H1 (cell line): Measurements from ENCODE around the gene CDKN2AIP. TPM values are rescaled to one million over a fixed set of nuclear protein-coding genes. Genes with fewer than 3 reads are reported as not detected.

Source experiments
- CTCF ChIA-PET: fragments of 300-600 bp; sonication (Branson Sonifier 250); formaldehyde crosslinking; loops from one replicate; lab custom pipeline; 2021; ENCODE audit not compliant: partially characterized antibody; lab: Charles Lee
- POLR2A ChIA-PET: fragments of 300-600 bp; sonication (Branson Sonifier 250); formaldehyde crosslinking; loops from one replicate; lab custom pipeline; 2021; ENCODE audit warnings: inconsistent platforms; ENCODE audit not compliant: partially characterized antibody; lab: Charles Lee
- DNase-seq, 2 experiments: peaks; one replicate each; pipeline versions ENCODE4 v3.0.0 to v3.0.0-alpha.2; 2010 to 2022; ENCODE audit warnings: low spot score in 2 of 2, low read depth in 1 of 2, mixed read lengths in 1 of 2
- FAIRE-seq: peaks from 2 replicates; lab custom pipeline; 2011; peaks lifted over from hg19 to GRCh38; lab: Jason Lieb, UNC
- H2AFZ ChIP-seq: 2 replicates; pipeline ENCODE4 v1.8.1; 2012; ENCODE audit warnings: low read length, inconsistent platforms
- H2AK5ac ChIP-seq: 2 replicates; pipeline ENCODE4 v1.6.1; 2013; ENCODE audit warnings: low read depth, low read length
- H2BK120ac ChIP-seq: replicated peaks from 2 replicates; pipeline ENCODE3; 2013; ENCODE audit warnings: low read depth, low read length, inconsistent platforms
- H2BK12ac ChIP-seq: 2 replicates; pipeline ENCODE4 v1.6.1; 2013; ENCODE audit warnings: low read depth, low read length
- H2BK15ac ChIP-seq: 2 replicates; pipeline ENCODE4 v1.6.1; 2013; ENCODE audit warnings: low read length
- H2BK20ac ChIP-seq: 2 replicates; pipeline ENCODE4 v1.6.1; 2013; ENCODE audit warnings: low read length
- H2BK5ac ChIP-seq: 2 replicates; pipeline ENCODE4 v1.6.1; 2013; ENCODE audit warnings: low read depth, low read length
- H3K14ac ChIP-seq: 2 replicates; pipeline ENCODE4 v1.6.1; 2013; ENCODE audit warnings: inconsistent platforms; ENCODE audit not compliant: insufficient read length
- H3K18ac ChIP-seq: 2 replicates; pipeline ENCODE4 v1.6.1; 2013; ENCODE audit warnings: low read length; ENCODE audit errors: extremely low read depth
- H3K23ac ChIP-seq: 2 replicates; pipeline ENCODE4 v1.6.1; 2013; ENCODE audit warnings: inconsistent platforms; ENCODE audit not compliant: insufficient read length
- H3K23me2 ChIP-seq: 2 replicates; pipeline ENCODE4 v1.6.1; 2013; ENCODE audit warnings: low read depth, low read length
- H3K27ac ChIP-seq: 2 replicates; pipeline ENCODE4 v1.6.1; 2011; ENCODE audit warnings: low read depth, low read length, inconsistent platforms
- H3K27me3 ChIP-seq, 4 experiments: replicated peaks in 1 of 4; 1 replicate in 1 of 4; 2 replicates in 3 of 4; pipeline versions ENCODE4 v1.6.1 to v1.8.1; 2011 to 2013; ENCODE audit warnings: low read length in 3 of 4, mild to moderate bottlenecking in 3 of 4, inconsistent platforms in 2 of 4, mixed read lengths in 2 of 4, moderate library complexity in 1 of 4; ENCODE audit not compliant: control insufficient read depth in 3 of 4, insufficient read depth in 3 of 4; ENCODE audit errors: extremely low read depth in 1 of 4
- H3K36me3 ChIP-seq, 4 experiments: 2 replicates each; pipeline versions ENCODE4 v1.6.1 to v1.8.1; 2011 to 2013; ENCODE audit warnings: mild to moderate bottlenecking in 4 of 4, low read length in 3 of 4, moderate library complexity in 2 of 4, control low read depth in 1 of 4, inconsistent platforms in 1 of 4; ENCODE audit not compliant: insufficient read depth in 4 of 4, control insufficient read depth in 2 of 4
- H3K4ac ChIP-seq: replicated peaks from 2 replicates; pipeline ENCODE3; 2013; ENCODE audit warnings: low read length, low read depth, mixed read lengths, inconsistent platforms; ENCODE audit not compliant: insufficient read length
- H3K4me1 ChIP-seq, 4 experiments: replicated peaks in 1 of 4; 1 replicate in 1 of 4; 2 replicates in 3 of 4; pipeline versions ENCODE4 v1.6.1 to v1.8.1; 2011 to 2013; ENCODE audit warnings: low read length in 3 of 4, inconsistent platforms in 2 of 4, mixed read lengths in 1 of 4; ENCODE audit not compliant: insufficient read depth in 4 of 4, control insufficient read depth in 3 of 4
- H3K4me2 ChIP-seq, 2 experiments: 2 replicates each; pipeline versions ENCODE4 v1.6.1 to v1.8.1; 2011 to 2013; ENCODE audit warnings: low read depth in 2 of 2, low read length in 2 of 2, control low read depth in 1 of 2, inconsistent platforms in 1 of 2, mild to moderate bottlenecking in 1 of 2; ENCODE audit not compliant: insufficient read depth in 1 of 2
- H3K4me3 ChIP-seq, 4 experiments: fragments of 200-600, 300-600 bp in 1 of 4; sonication (generic), shearing (Covaris generic), sonication (Bioruptor Twin) in 1 of 4; 2 replicates each; pipeline versions ENCODE4 v1.5.1 to v1.8.1; 2011 to 2016; ENCODE audit warnings: low read length in 4 of 4, low read depth in 3 of 4, control low read depth in 2 of 4, inconsistent platforms in 2 of 4, mild to moderate bottlenecking in 2 of 4, mixed read lengths in 1 of 4, moderate library complexity in 1 of 4; ENCODE audit not compliant: insufficient read depth in 2 of 4; ENCODE audit errors: extremely low read depth in 1 of 4
- H3K56ac ChIP-seq: replicated peaks from 2 replicates; pipeline ENCODE3; 2013; ENCODE audit warnings: low read depth, mild to moderate bottlenecking, mixed read lengths, low read length, inconsistent platforms; ENCODE audit not compliant: insufficient read length
- H3K79me1 ChIP-seq: 2 replicates; pipeline ENCODE4 v1.6.1; 2013; ENCODE audit warnings: low read depth, low read length, control low read depth
- H3K79me2 ChIP-seq, 2 experiments: 2 replicates each; pipeline versions ENCODE4 v1.6.1 to v1.8.1; 2012 to 2013; ENCODE audit warnings: low read length in 2 of 2, mild to moderate bottlenecking in 2 of 2, inconsistent platforms in 1 of 2; ENCODE audit not compliant: insufficient read depth in 2 of 2, control insufficient read depth in 1 of 2
- H3K9ac ChIP-seq, 4 experiments: replicated peaks in 1 of 4; 1 replicate in 1 of 4; 2 replicates in 3 of 4; pipeline versions ENCODE4 v1.6.1 to v1.8.1; 2011 to 2013; ENCODE audit warnings: low read depth in 3 of 4, low read length in 3 of 4, control low read depth in 2 of 4, mild to moderate bottlenecking in 2 of 4, moderate library complexity in 2 of 4, inconsistent platforms in 1 of 4; ENCODE audit errors: extremely low read depth in 1 of 4
- H3K9me3 ChIP-seq, 2 experiments: 2 replicates each; pipeline versions ENCODE4 v1.6.1 to v1.8.1; 2012 to 2013; ENCODE audit warnings: mild to moderate bottlenecking in 2 of 2, moderate library complexity in 2 of 2, control low read depth in 1 of 2, inconsistent platforms in 1 of 2, low read depth in 1 of 2, low read length in 1 of 2, mixed read lengths in 1 of 2; ENCODE audit not compliant: insufficient read depth in 2 of 2
- H4K20me1 ChIP-seq, 2 experiments: replicated peaks in 1 of 2; 2 replicates each; pipeline versions ENCODE3 to v1.8.1; 2011 to 2013; ENCODE audit warnings: inconsistent platforms in 2 of 2, low read length in 2 of 2, mild to moderate bottlenecking in 1 of 2; ENCODE audit not compliant: insufficient read depth in 2 of 2, control insufficient read depth in 1 of 2
- H4K5ac ChIP-seq: 2 replicates; pipeline ENCODE4 v1.6.1; 2013; ENCODE audit warnings: low read length, low read depth, mixed read lengths, inconsistent platforms; ENCODE audit not compliant: insufficient read length
- H4K8ac ChIP-seq: 2 replicates; pipeline ENCODE4 v1.8.0; 2013; ENCODE audit warnings: mild to moderate bottlenecking, moderate library complexity, low read length, inconsistent platforms; ENCODE audit not compliant: insufficient read depth; ENCODE audit errors: extremely low read depth
- H4K91ac ChIP-seq: replicated peaks from 2 replicates; pipeline ENCODE3; 2013; ENCODE audit warnings: low read length, mixed read lengths, inconsistent platforms; ENCODE audit not compliant: insufficient read length
- ATF3 ChIP-seq: IDR thresholded peaks from 2 replicates; pipeline ENCODE4 v1.6.1; 2011; ENCODE audit warnings: low read depth, mild to moderate bottlenecking, low read length; ENCODE audit not compliant: insufficient read depth
- CHD1 ChIP-seq: IDR thresholded peaks from 2 replicates; pipeline ENCODE4 v1.6.1; 2012; ENCODE audit warnings: low read depth, low read length, improper control_type of control experiment
- EZH2 ChIP-seq: fragments of 200-600 bp; sonication (generic); IDR thresholded peaks from 2 replicates; pipeline ENCODE4 v1.7.1; 2012; ENCODE audit warnings: low read depth, mild to moderate bottlenecking, moderate library complexity, low read length, inconsistent platforms; ENCODE audit not compliant: severe bottlenecking
- JUND ChIP-seq: IDR thresholded peaks from 2 replicates; pipeline ENCODE4 v1.6.1; 2011; ENCODE audit warnings: mild to moderate bottlenecking, improper control_type of control experiment, low read length
- KDM1A ChIP-seq: fragments of 200-600, 300-600 bp; sonication (generic); IDR thresholded peaks from 2 replicates; pipeline ENCODE4 v1.7.1; 2016; ENCODE audit warnings: mild to moderate bottlenecking, low read length, borderline replicate concordance
- MAX ChIP-seq: IDR thresholded peaks from 2 replicates; pipeline ENCODE4 v1.6.1; 2012; ENCODE audit warnings: inconsistent platforms
- RBBP5 ChIP-seq: IDR thresholded peaks from 2 replicates; pipeline ENCODE4 v1.7.1; 2012; ENCODE audit warnings: low read depth, mild to moderate bottlenecking, inconsistent platforms, low read length, moderate library complexity, borderline replicate concordance
- RFX5 ChIP-seq: IDR thresholded peaks from 2 replicates; pipeline ENCODE4 v1.6.1; 2011; ENCODE audit warnings: low read depth, low read length, improper control_type of control experiment, borderline replicate concordance
- SP1 ChIP-seq: IDR thresholded peaks from 2 replicates; pipeline ENCODE4 v1.6.1; 2011; ENCODE audit warnings: low read depth, low read length
- SUZ12 ChIP-seq: fragments of 200-600 bp; sonication (generic); IDR thresholded peaks from 2 replicates; pipeline ENCODE4 v1.6.1; 2012; ENCODE audit warnings: mild to moderate bottlenecking, inconsistent platforms, low read length, moderate library complexity, mixed read lengths
- ZNF274 ChIP-seq: IDR thresholded peaks from 2 replicates; pipeline ENCODE4 v1.7.0; 2012; ENCODE audit warnings: low read length, borderline replicate concordance; ENCODE audit errors: extremely low read depth
- WGBS, 2 experiments: shearing (Covaris generic) in 1 of 2; methylation state at CpG; one replicate each; pipeline versions ENCODE4 v1.1.6 to v1.1.7; 2013 to 2015; ENCODE audit warnings: low lambda C conversion rate in 2 of 2, mixed read lengths in 2 of 2, inconsistent platforms in 1 of 2, low coverage in 1 of 2, missing lambda C conversion rate in 1 of 2; ENCODE audit not compliant: insufficient replicate concordance in 2 of 2, insufficient coverage in 1 of 2, insufficient read length in 1 of 2; ENCODE audit errors: extremely low coverage in 1 of 2, missing lambda C conversion rate in 1 of 2; 5-methylcytosine and 5-hydroxymethylcytosine counted together
- polyA plus RNA-seq, 7 experiments: library from polyadenylated mRNA; depleted of rRNA in 3 of 7; stranded (reverse) in 5 of 7; unstranded in 2 of 7; fragments of >200 nt in 5 of 7; fragments of 200-250 nt in 2 of 7; gene quantifications; 1 replicate in 5 of 7; 2 replicates in 1 of 7; 4 replicates in 1 of 7; pipeline versions ENCODE4 v1.2.1 to v1.2.3, GENCODE V29; 2011 to 2013; ENCODE audit warnings: missing spikeins in 2 of 7, mixed read lengths in 2 of 7
- total RNA-seq: library from RNA; stranded (reverse); fragmentation: NEBNext Ultra II Directional; extraction: Animal tissue kit (Norgen Biotek cat#: 25700); gene quantifications from 2 replicates; pipeline ENCODE4 v1.2.1, GENCODE V29; 2021

The CDKN2AIP gene
- total and polyA plus RNA-seq, 2 of the 8 experiments (the other 6 are each of a cell fraction or from before 2014, with no cell fraction given), result 6.0 to 14.0 TPM

GRCh38 chr4:183405303-183405702 is 39.1 kb upstream of the CDKN2AIP start:
- 92% methylated on average over 10 of the region's 11 CpGs; no CpG with 5 or more reads in 1 of the 2 experiments for WGBS, 2 experiments
- CTCF ChIA-PET, result interaction anchor here (1.2 to 2.8 kb wide), 3 partner anchors 10 to 480 kb away, joined by 3 to 10 read pairs (median 6); no protein-coding TSS in a partner anchor

More at GRCh38 chr4:183405303-183405702, 39.1 kb upstream of the CDKN2AIP start:
- no peak for DNase-seq
- H4K8ac ChIP-seq, result no peak overlapping the region
- no peak for TF ChIP-seq SUZ12
- TF ChIP-seq CHD1, result no peak
- no peak for TF ChIP-seq SP1
- no peak for TF ChIP-seq KDM1A
- TF ChIP-seq RBBP5, result no peak
- no peak for TF ChIP-seq EZH2
- TF ChIP-seq ATF3, result no peak
- no peak for TF ChIP-seq ZNF274
- no peak for TF ChIP-seq RFX5
- no peak for TF ChIP-seq MAX
- TF ChIP-seq JUND, result no peak
- H2AK5ac ChIP-seq, result no peak overlapping the region
- H3K27me3 ChIP-seq, result no peaks in the 10 kb centered on the region
- H4K5ac ChIP-seq, result no peak overlapping the region
- no peak overlapping the region for H3K4me3 ChIP-seq
- H3K4ac ChIP-seq, result no peak overlapping the region
- H3K4me1 ChIP-seq, result no peaks in the 10 kb centered on the region
- no peak overlapping the region for H2BK5ac ChIP-seq
- FAIRE-seq, result no peak
- no peaks in the 10 kb centered on the region for H3K23me2 ChIP-seq
- no peak overlapping the region for H3K18ac ChIP-seq
- no peak overlapping the region for H3K27ac ChIP-seq
- H4K91ac ChIP-seq, result no peak overlapping the region
- H3K9ac ChIP-seq, result no peak overlapping the region
- no peaks in the 10 kb centered on the region for H3K79me2 ChIP-seq
- H3K23ac ChIP-seq, result no peak overlapping the region
- no peak overlapping the region for H2AFZ ChIP-seq
- no peaks in the 10 kb centered on the region for H4K20me1 ChIP-seq
- no peaks in the 10 kb centered on the region for H3K9me3 ChIP-seq
- no peak overlapping the region for H3K4me2 ChIP-seq
- H2BK120ac ChIP-seq, result no peak overlapping the region
- H3K14ac ChIP-seq, result no peak overlapping the region
- H2BK15ac ChIP-seq, result no peak overlapping the region
- POLR2A ChIA-PET, result no interaction called here
- H2BK20ac ChIP-seq, result no peak overlapping the region
- H3K79me1 ChIP-seq, result no peaks in the 10 kb centered on the region
- no peak overlapping the region for H3K56ac ChIP-seq
- H2BK12ac ChIP-seq, result no peak overlapping the region
- no peaks in the 10 kb centered on the region for H3K36me3 ChIP-seq
